Measurements from ENCODE around the gene RBMS2. TPM values are rescaled to one million over a fixed set of nuclear protein-coding genes. Genes with fewer than 3 reads are reported as not detected.

RBMS2 gene
- total and polyA plus RNA-seq, 9 of the 15 experiments (the other 6 are each of a cell fraction or from before 2014, with no cell fraction given), result 0.08 to 10.5 (median 0.31) TPM

DNA sequence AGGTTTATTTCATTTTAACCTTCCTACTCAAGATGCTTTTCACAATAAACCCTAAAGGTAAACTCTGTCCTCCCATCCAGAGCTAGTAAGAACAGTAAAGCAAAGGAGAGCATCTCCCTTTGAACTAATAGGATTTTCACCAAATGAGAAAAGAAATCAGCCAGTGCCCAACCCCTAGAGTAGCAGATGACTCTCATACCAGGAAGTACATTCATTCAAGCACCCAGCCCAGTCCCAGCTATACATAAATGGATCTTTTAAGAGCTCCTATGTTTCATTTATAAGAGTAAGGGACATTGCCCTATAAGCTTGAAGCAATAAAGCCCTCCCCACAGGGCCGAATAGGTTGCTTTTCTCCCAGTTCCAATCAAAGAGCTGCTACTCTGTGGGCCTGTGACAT is 100.9 kb downstream of the RBMS2 start:
- DNase-seq (ENCODE audit: extremely low read depth in 1 of 4, low spot score in 3 of 4) (no peak), FAIRE-seq (no peak), ATAC-seq (no peak)
- intact Hi-C loops (cut with micrococcal nuclease) (no loop called here), in situ Hi-C loops (cut with MboI) (no loop called here)
- H3K4me2 ChIP-seq (ENCODE audit: insufficient read depth, low read length), result no peak overlapping the region
- peaks cover 0 to 15% of the 10 kb centered on the region in 2 experiments; a peak in 3 of 5 replicates for H3K4me1 ChIP-seq (replicated peaks in 1 of 2; ENCODE audit: control insufficient read depth in 2 of 2, insufficient read depth in 2 of 2, low read length in 2 of 2)
- H3K9me1 ChIP-seq (ENCODE audit: control insufficient read depth, insufficient read depth, low read length), result peaks cover 5% of the 10 kb centered on the region
- ChIA-PET CTCF (ENCODE audit: low intra/inter-chr PET ratio) (interaction anchor here (0.8 kb wide), 1 partner anchor 12 kb away, joined by 3 read pairs; no protein-coding TSS in a partner anchor), POLR2A (interaction anchor here (0.6 to 1.8 kb wide), 5 partner anchors 12 to 23 kb away, joined by 3 to 9 read pairs (median 4); partner anchors contain the start of gene ATP5F1B)
- no peaks in the 10 kb centered on the region for H3K9me3 ChIP-seq (replicated peaks; ENCODE audit: control insufficient read depth, insufficient read depth, low read depth, low read length)
- H3K27me3 ChIP-seq (ENCODE audit: control insufficient read depth in 2 of 2, insufficient read depth in 2 of 2, low read length in 2 of 2), result no peaks in the 10 kb centered on the region
- H3K9ac ChIP-seq (ENCODE audit: insufficient read depth in 1 of 2, low read depth in 2 of 2, low read length in 2 of 2), result no peak overlapping the region
- H3K4me3 ChIP-seq, result no peak overlapping the region
- no peaks in the 10 kb centered on the region; the same call in none of the 2 replicates for H4K20me1 ChIP-seq (replicated peaks; ENCODE audit: control insufficient read depth, insufficient read depth, low read length)
- H3K27ac ChIP-seq (ENCODE audit: extremely low read depth, low read depth, low read length), result no peak overlapping the region
- H3K79me2 ChIP-seq (ENCODE audit: control insufficient read depth, insufficient read depth, low read length), result peaks cover 93% of the 10 kb centered on the region
- peaks cover 76% of the 10 kb centered on the region for H3K36me3 ChIP-seq (ENCODE audit: control insufficient read depth, insufficient read depth, low read length)
- BruUV-seq (replicated peaks), result no TSS peak
- 100% methylated on average over 1 of the region's 1 CpG for WGBS (ENCODE audit: insufficient coverage, low coverage, missing lambda C conversion rate)
- H2AFZ ChIP-seq (ENCODE audit: low read depth, low read length), result no peak overlapping the region
- TF ChIP-seq PTRF (tag; IDR thresholded peaks at IDR 0.05) (no peak), STAG1 (CRISPR knock-in tag; IDR thresholded peaks at IDR 0.05; ENCODE audit: borderline replicate concordance) (no peak), KDM1A (IDR thresholded peaks at IDR 0.05) (no peak), ATF3 (IDR thresholded peaks at IDR 0.05) (no peak), ATF3 (CRISPR knock-in tag; conservative IDR thresholded peaks at IDR 0.05) (no peak), STAT5A (IDR thresholded peaks at IDR 0.05; ENCODE audit: borderline replicate concordance, low read length) (no peak), ILK (tag; IDR thresholded peaks at IDR 0.05; ENCODE audit: borderline replicate concordance, low read depth) (no peak), NFATC3 (IDR thresholded peaks at IDR 0.05) (no peak), HNRNPH1 (optimal IDR thresholded peaks at IDR 0.05; ENCODE audit: low read depth, low read length) (no peak), IRF2 (CRISPR knock-in tag; IDR thresholded peaks at IDR 0.05) (no peak), HINFP (tag; conservative IDR thresholded peaks at IDR 0.05; ENCODE audit: low read depth) (no peak)
- TF ChIP-seq, protein P1, sequence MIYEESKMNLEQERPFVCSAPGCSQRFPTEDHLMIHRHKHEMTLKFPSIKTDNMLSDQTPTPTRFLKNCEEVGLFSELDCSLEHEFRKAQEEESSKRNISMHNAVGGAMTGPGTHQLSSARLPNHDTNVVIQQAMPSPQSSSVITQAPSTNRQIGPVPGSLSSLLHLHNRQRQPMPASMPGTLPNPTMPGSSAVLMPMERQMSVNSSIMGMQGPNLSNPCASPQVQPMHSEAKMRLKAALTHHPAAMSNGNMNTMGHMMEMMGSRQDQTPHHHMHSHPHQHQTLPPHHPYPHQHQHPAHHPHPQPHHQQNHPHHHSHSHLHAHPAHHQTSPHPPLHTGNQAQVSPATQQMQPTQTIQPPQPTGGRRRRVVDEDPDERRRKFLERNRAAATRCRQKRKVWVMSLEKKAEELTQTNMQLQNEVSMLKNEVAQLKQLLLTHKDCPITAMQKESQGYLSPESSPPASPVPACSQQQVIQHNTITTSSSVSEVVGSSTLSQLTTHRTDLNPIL (CRISPR knock-in tag; IDR thresholded peaks at IDR 0.05), result no peak

All from K562 (cell line).